ENCODE measurements around the gene IRAK1.

- no peak for TF ChIP-seq CTCF (IDR thresholded peaks at IDR 0.05; ENCODE audit: borderline replicate concordance, extremely low read depth, low read length, poor library complexity, severe bottlenecking)
- no peak for TF ChIP-seq EZH2 (IDR thresholded peaks at IDR 0.05; ENCODE audit: borderline replicate concordance, low read depth, low read length, severe bottlenecking)
Measured at GRCh38 chrX:154025230-154025629, 5.5 kb upstream of the IRAK1 start.

Data from DND-41 (cell line).